HPDE6-E6E7 (cell line): ENCODE results near the gene GCLM.

Experiments used
- DNase-seq: peaks from one replicate; pipeline ENCODE4 v3.0.0; 2011; ENCODE audit warnings: missing footprints; ENCODE audit errors: extremely low spot score

The GCLM gene

DNA sequence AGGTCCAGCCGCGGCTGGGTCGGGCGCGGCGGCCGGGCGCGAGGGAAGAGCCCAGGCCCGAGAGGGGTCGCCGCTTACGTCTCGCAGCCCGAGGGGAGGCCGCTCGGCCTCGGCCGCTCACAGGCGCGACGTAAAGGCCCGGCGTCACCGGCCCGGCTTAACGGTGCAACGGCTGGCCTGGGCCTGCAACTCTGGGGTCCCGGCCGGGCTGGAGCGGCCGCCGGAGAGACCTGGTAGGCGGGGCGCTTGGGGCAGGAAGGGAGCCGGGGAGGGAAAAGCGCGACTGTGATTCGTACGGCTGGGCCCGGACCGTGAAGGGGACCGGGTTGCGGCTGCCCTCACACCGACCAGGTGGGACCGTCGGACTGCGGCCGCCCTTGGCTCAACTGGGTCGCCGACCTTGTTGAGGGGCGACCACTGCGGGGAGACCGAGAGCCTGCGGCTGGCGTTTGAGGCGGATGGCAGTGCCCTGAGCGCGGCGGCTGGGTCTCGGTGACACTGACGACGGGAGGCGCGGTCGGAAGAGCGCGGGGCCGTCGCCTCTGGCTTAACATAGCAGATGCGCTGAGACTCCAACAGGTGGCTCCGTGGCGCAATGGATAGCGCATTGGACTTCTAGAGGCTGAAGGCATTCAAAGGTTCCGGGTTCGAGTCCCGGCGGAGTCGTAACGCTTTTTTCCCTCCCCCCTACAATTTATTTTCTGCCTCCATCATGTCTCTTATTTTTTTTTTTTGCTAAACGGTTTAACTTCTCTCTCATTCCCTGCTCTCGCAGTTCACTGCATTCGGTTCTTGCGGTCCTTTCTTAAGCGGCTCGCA, 62.0 kb downstream of the GCLM start:
- DNase-seq, result peak; percentile 67

DNA sequence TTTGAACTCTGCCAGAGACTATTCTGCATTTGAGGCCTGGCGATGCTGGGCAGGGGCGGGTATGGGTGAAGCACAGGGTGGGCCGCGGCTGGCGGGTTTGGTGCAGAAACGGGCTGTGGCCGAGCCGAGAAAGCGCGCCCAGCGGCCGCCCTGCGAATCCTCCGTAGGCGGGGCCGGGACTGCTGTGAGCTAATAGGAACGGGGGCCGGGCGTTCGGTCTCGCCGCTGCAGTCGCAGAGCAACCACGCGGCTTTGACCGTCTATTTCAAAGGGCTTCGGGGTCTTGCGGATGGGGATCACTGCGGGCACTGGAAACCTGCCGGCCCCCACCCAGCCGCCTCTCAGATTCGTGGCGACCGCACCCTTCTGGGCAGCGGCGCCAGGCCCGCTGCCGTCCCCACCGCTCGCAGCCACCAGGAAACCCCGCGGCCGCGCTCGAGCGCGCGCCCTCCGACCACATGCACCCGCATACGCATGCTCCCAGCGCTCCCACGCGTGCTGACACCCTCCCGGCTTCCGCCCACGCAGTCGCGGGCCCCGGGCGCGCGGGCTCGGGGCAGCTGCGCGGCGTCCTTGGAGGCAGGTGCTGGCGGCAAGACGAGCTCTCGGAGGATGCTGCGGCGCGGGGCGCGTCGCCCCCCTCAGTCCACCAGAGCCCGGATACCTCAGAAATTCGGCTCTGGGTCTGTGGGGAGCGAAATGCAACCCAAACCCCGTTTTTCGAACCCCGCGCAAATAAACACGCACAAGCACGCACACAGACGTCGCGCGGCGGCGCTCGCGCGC, 62.8 kb downstream of the GCLM start:
- peak; percentile 83 for DNase-seq

DNA sequence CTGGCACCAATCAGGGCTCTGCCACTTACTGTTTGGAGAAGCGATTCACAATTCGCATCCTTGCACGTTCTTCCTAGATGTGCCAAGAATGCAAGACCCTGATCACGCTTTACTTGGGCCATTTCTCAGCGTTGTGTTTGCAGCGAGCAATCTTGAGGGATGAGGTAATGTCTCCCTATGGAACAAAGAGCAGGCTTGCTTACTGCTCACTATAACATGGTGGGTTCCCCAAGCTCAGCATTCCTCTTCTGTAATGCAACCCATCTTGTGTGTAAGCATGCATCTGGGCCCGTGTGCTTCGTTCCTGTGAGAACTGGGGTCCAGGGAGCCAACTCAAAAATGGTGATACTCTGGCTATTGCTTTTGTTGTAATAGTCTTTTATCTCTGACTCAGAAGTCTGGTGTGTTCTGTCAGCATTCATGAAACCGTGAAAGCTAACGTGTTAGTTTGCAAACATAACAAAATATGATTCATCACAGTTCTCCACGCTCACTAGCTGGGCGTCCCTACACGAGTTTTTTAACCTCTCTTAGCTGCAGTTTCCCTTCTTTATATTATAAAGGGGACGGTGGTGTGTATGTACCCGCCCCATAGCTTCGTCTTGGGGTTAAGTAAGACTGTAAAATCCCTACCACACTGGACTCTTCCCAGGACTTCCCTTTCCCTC, 63.6 kb downstream of the GCLM start:
- peak; percentile 61 for DNase-seq

DNA sequence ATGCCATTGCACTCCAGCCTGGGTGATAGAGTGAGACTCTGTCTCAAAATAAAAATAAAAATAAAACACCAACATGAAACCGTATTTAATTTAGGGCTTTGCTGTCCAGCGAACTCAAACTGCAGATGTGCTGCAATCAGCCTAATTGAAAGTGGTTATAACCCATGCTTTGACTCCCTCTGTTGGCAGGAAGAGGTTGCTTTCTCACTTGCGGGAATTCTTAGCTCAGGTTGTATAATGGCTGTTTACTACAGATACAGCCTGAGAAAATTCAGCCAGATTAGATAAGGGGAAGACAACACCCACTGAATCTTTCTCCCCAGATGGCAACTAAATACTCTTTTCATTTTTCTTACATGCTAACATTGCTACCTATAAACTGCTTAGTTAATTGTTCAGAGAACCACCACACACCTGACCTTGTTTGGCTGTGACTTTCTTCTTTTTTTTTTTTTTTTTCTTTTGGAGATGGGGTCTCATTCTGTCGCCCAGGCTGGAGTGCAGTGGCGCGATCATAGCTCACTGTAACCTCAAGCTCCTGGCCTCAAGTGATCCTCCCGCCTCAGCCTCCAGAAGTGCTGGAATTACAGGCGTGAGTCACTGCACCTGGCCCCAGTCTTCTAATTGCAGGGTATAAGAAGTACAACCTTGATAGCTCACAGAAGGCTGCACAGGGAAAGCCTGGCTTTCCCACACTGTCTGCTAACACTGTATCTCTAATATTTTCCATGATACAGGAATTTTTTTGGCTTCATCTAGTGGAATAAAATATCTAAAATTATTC, 64.8 kb downstream of the GCLM start:
- peak; percentile 57 for DNase-seq

DNA sequence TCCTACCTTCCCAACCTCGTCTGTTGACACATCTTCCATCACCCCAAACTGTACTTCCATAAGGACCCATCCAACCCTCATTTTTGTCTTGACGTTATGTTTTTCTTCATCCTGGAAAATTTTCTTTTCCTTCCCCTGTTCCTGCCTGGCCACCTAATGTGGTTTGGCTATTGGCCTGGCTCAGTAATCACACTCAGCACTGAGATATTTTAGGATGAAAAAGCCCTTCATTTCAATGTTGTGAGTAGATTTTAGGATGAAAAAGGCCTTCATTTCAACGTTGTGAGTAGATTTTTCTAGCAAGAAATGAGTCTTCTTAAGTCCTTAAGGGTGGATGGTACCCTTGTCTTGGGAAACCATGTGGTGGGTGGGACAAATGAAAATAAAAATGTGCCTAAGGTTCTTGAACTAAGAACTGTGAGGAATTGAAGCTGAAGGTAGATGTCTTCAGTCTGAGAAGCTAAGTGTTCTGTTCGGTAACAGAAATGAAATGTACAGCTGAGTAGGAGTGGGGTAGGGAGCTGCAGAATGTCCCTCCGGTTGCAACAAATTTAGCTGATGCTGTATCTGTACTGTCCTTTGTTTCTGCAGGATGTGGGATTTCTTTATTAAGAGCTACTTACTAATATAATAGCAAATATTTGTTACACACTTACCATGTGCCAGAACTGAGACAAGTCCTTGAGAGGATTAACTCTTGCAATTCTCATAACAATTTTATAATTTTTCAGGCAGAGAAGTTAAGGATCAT, 66.3 kb downstream of the GCLM start:
- no peak for DNase-seq

DNA sequence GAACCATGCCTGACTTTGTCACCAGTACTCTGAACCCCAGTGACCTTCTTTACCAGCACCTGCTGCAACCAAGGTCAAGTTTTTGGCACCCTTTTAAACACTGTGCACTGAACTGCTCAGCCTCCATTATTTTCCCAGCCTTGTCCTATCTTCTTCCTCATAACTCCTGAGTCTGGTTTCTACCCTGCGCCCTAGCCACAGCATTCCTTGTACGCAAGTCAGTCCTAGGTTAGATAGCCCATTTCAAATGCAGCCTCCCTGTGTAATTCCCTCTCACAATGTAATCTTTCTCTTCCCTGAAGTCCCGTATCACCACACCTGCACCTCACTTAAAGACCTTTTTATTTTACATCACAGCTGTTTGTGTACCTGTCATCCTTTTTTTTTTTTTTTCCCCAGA, 67.5 kb downstream of the GCLM start:
- DNase-seq, result no peak

DNA sequence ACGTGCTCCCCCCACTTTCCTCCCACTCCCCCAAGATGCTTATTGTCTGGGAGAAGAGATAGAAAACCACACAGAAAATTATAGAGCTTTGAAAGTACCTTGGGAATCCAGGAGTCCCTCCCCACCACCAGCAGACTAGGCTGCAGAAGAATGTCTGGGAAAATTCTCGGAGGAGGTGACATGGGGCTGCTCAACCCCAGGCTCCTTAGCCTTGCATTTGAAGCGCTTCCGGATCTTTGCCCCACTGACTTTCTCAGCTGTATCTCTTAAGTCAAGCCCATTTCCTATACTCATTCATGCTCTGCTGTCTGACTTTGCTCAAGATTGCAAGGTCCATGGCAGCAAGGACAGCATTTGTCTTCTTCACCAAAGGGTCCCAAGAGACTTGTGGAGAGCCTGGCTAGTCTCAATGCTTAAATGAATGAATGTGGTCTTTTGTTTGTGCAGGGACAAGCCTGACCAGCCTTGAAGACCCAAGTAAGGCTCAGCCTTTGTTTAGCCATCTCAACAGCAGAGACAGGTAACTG, 68.2 kb downstream of the GCLM start:
- no peak for DNase-seq

DNA sequence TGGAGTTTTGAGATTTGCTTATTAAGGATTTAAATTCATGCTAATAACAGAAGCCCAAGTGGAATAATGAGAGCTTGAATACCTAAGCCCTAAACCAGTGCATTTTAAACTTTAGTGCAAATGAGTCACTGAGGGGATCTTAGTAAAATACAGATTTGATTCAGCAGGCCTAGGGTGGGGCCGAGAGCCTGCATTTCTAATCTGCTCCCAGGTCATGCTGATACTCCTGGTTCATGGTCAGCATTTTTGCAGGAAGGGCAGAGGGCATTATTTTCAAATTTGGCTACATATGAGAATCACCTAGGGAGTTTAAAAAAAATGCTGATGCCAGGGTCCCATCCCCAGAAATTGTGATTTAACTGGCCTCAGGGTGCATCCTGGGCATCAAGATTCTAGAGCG, 69.5 kb downstream of the GCLM start:
- no peak for DNase-seq

DNA sequence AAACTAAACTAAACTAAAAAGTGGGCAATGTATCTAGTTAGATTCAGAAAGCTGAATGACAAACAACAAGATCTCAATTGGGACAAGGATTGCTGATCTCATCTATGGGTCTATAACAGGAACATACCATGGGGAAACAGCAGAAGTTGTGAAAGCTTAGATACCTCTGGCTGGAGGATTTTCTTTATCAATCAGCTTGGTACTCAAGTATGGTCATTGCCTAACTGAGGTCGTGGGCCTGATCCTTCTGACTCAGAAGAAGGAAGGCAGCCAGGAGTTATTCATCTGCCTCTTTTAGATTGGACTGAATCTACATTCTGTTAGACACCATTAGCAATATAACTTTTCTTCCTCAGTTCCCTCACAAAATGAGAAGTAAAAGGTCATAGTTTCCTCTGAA, 69.9 kb downstream of the GCLM start:
- DNase-seq, result peak; percentile 60

DNA sequence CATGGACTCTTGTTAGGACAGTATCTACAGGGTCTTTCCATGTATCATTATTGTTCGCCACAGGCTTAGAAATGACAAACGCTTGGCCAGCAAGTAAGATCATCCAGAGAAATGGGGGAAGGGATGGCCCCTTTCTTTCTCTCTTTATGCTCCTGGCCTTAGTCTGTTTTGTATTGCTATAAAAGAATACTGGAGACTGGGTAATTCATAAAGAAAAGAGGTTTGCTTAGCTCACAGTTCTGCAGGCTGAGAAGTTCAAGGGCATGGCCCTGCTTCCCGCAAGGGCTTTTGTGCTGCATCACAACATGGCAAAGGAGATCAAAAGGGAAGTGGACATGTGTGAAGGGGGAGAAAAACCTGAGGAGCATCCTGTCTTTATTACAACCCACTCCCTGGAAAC, 71.3 kb downstream of the GCLM start:
- no peak for DNase-seq
